Stimulated activated CD8-positive, alpha-beta memory T cell treated with anti-CD3 and anti-CD28 coated beads, Interleukin-12 subunit alpha, Interleukin-12 subunit beta, amount 100 ng/mL, for 4 hours (primary cell): ENCODE measurements around the gene CDKAL1.
"Not testable (repeated sequence)": the region's sequence is repeated elsewhere in the genome, so short reads cannot be mapped to it uniquely, and the experiment has no call there.

Source experiments
- DNase-seq: peaks from one replicate; pipeline ENCODE4 v3.0.0-alpha.2; 2020; ENCODE audit warnings: low read depth

CDKAL1 gene

DNA sequence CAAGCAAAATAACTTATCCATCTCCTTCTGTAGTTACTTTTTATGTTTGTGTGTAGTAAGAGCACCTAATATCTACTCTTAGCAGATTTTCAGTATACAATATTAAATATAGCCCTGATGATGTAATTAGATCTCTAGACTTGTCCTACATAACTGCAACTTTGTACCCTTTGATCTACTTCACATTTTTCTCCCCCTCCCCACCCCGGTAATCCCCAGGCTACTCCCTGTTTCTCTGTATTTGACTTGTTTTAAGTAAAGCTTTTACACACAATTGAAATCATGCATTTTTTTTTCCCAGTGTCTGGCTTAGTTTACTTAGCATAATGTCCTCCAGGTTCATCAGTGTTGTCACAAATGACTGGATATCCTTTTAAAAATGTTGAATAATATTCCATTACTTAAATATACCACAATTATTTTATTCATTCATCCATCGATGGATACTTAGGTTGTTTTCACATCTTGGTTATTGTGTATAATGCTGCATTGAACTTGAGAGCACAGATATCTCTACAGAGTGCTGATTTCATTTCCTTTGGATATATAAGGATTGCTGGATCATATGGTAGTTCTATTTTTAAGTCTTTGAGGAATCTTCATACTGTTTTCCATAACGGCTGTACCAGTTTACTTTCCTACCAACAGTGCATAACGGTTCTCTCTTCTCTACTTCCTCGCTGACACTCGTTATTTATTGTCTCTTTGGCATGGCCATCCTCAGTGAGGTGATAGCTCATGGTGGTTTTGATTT is 212.7 kb downstream of the CDKAL1 start:
- DNase-seq, result no peak

DNA sequence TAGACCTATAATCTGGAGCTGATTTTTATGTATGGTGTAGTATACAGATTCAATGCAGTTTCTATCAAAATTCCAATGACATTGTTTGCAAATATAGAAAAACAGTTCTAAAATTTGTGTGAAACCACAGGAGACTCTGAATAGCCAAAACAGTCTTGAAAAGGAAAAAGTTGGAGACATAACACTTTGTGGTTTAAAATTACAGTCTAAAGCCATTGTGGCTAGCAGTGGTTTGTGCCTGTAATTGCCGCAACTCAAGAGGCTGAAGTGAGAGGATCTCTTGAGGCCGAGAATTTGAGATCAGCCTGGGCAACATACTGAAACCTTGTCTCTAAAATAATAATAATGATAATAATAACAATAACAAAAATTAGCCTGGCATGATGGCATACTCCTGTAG is 213.7 kb downstream of the CDKAL1 start:
- DNase-seq, result no peak

DNA sequence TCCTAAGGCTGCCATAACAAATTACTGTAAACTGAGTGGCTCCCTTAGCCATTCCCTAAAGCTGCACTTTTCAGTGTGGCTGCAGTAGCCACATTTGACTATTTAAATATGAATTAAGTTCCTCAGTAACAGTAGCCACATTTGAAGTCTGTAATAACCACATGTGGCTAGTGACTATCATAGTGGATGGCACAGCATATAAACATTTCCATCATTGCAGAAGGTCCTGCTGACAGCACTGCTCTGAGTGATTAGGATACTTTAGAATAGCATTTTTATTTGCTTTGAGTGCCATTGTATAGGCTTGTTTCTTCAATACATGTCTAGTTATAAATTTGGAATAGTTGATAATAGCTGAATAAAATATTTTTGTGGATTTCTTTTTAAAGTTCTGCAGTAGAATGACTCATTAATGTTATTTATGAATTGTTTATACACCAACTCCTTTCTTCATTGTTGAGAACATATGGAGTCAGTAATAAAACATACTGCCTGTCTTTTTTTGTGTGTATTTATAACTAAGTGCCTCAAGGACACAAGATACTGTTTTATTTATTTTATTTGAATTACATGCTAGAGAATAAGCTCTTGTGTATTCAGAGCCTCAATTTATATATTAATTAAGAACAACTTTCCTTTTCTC is 217.2 kb downstream of the CDKAL1 start:
- DNase-seq, result no peak

DNA sequence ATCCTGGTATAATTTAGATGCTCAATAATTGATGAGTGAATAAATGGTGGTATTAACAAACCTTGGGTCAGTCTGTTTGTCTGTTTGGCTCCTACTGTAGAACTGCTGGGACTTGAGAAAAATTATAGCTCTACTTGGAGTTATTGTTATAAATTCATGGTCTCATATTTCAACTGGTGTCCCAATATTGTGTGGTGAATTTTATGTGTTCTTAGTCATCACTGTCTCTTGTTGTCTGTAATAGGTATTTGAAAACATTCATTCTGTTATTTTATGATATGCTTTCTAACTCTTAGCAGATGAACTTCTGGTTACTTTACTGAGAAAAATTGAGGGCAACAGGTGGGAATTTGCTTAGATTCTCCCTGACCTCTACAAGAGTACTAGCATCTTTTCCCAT is 221.4 kb downstream of the CDKAL1 start:
- no peak for DNase-seq

DNA sequence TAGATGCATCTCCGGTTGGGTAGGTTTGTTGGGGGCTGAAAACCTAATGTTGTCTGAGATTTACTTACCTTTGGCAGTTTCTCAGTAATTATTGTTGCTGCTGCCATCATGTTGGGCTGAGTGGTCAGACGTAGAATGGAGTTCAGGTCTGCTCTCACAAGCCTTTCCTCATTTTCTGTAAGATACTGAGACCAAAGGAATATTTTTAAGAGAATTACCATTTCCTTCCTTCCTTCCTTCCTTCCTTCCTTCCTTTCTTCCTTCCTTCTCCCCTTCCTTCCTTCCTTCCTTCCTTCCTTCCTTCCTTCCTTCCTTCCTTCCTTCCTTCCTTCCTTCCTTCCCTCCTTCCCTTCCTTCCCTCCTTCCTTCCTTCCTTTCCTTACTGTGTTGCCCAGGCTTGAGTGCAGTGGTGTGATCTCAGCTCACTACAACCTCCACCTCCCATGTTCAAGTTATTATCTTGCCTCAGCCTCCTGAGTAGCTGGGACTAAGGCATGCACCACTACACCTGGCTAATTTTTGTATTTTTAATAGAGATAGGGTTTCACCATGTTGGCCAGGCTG is 222.4 kb downstream of the CDKAL1 start:
- not testable (repeated sequence) for DNase-seq

DNA sequence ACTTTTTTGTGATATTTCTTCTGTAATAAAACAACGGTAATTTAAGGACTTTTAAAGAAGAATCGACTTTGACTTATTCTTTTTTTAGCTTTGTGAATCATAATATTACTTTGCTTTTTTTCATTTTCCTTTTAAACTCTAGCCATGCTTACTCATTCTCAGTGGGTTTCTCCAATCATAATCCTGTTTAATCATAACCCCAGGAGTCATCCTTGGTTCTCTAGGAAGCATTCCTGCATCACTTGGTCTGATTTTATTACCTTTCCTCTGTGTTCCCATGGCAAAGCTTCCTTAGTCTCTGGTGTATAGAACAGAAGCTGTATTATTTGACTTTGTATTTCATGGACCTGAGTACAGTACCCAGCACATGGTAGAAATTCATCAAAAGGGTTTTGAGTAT is 223.5 kb downstream of the CDKAL1 start:
- no peak for DNase-seq

DNA sequence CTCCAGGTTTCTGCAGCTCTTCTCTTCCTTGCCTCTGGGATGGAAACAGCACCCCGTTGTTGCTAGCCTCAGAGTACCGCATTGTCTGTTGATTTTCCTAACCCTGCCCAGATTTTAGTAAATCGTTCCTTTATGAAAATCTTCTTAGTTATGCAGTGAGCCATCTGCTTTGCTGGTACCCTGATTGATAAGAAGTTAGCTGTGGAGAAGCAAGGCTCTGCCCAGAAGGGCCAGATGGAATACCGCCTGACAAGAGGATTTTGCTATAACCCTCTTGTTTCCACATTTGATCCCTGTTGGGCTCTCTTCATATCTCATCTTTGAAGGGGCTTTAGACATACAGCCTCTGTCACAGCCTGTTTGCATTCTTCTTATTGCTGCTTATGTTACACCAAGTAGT is 229.0 kb downstream of the CDKAL1 start:
- no peak for DNase-seq

DNA sequence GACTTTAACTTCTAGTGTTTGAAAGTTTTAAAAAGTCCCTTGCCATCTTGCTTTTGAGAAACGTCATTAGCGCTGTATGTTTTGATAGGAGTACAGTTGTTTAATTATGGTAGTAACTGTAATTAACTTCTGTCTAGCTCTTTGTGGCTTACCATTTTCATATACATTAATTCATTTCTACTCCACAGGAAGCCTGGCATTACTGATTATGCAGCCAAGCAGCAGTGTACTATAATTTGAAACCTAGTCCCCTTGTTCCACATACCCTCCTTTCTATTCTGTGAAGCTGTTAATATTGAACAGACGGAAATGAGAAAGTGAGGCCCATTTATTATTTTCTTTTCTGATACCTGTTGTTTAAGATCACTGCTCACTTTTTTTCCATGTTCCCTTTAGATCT is 235.4 kb downstream of the CDKAL1 start:
- DNase-seq, result no peak

DNA sequence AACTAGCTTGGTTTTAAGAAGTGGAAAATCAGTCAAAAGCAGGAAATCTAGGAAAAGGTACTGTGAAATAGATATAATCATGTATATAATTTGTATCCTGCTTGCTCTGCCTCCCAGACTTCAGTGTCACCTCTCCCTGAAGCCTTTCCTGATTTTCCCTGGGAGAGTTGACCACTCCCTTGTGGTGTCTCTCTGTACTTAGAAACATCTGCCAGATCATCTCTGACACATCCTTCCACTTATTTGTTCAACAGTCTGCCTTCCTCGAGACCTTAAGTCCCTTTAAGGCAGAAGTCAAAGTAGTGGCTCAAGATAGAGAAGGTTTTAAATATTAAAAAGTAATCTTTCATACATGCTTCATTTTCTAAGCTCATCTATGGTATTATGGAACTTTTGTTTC is 236.5 kb downstream of the CDKAL1 start:
- no peak for DNase-seq

DNA sequence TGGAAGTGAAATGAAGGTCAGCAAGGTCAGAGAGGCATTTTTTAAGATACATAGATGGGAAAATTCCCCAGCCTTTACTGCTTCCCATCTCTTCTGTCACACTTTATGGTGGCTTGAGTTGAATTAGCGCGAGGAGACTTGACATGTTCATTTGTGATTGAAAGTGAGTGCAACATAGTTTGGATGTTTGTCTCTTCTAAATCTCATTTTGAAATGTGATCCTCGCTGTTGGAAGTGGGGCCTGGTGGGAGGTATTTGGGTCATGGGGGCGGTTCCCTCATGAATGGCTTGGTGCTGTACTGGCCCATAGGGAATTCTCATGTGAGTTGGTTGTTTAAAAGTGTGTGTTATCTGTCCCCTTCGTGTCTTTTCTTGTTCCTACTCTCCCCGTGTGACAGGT is 237.2 kb downstream of the CDKAL1 start:
- no peak for DNase-seq

DNA sequence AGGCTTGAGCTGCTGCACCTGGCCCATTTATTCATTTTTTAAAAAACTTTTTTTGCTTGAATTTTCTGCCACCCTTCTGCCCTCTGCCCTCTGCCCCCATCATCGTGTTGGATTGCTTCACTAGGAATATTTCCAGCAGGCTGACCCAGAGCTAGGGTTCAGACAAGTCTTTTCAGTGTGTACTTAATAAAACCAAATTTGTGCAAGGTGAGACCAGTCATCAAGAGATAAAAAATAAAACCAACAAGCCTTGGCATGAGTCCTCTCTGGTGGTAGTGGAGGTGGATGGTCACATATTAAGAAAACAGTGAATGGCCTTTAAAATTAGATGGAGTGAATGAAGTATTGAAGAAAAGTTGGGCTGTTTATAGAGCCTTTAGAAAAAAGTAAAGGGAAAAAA is 239.6 kb downstream of the CDKAL1 start:
- DNase-seq, result no peak

DNA sequence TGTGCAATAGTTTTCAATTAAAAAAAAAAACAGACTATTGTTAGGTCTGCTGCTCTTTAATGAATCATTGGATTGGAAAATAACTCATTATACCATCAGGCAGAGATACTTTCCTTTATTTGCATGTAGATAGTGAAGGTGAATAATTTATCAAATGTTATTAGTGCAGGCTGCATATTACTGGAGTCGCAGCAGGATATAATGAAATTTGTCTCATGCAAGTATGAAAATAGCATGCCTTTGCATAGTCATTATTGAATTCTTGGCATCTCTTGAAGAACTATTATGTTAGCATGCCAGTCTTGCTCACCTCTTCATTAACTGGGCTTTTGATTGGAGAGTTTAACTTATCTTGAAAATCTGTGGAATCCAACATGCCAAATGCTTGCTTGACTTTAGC is 241.7 kb downstream of the CDKAL1 start:
- no peak for DNase-seq

DNA sequence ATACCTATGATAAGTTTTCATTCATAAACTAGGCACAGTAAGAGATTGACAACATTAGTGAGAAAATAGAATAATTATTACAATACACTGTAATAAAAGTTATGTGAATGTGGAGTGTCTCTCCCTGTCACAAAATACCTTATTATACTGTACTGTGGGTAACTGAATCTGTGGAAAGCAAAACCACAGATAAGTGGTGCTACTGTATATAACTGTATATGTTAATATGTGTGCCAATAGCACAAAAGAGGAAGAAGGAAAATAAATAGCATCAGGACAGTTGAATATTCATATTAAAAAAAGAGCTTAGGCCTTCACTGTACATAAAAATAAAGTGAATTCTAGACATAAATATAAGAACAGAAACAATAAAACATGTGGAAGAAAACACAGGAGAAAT is 243.5 kb downstream of the CDKAL1 start:
- no peak for DNase-seq

DNA sequence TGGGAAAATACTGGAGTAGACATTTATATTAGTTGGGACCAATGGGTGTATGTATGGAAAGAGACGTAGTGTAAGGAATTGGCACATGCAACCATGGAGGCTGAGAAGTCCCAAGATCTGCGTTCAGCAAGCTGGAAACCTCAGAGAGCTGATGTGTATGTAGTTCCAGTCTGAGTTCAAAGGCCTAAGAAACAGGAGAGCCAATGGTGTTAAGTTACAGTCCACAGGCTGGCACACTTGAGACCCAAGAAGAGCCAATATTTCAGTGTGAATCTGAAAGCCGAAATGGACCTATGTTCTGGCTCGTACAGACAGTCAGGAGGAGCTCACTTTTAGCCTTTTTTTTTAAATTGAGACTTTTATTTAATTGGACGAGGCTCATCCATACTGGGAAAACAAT is 244.2 kb downstream of the CDKAL1 start:
- DNase-seq, result no peak

DNA sequence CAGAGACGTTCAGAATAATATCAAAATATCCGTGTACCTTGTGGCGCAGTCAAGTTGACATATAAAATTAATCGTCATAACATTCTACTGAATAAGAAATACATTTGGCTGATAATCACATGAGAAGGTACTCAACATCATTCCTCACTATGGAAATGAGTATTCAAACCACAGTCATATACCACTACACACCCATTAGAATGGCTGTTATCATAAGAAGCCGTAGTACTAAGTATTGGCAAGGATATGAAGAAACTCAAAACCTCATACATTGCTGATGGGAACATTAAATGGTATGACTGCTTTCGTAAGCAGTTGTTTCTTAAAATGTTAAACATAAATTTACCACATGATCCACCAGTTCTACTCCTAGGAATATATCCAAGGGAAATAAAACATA is 244.7 kb downstream of the CDKAL1 start:
- DNase-seq, result no peak

DNA sequence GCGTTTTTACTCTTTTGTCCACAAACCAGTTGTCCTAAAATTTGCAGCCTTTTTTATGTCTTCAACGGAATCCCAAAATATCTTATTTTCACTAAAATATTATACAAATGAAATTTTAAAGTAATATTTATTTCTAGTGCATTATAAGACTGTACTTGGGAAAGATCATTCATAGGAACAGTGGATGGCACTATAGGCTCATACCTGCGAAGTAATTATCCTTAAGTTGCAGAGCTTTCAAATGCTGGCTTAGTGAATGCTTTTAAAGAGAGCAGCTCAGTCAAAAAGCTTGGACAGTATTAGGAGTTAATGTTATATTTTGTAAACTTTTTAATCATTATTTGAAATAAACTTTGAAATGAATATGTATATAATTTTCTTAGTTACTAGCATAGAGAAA is 254.9 kb downstream of the CDKAL1 start:
- DNase-seq, result no peak

DNA sequence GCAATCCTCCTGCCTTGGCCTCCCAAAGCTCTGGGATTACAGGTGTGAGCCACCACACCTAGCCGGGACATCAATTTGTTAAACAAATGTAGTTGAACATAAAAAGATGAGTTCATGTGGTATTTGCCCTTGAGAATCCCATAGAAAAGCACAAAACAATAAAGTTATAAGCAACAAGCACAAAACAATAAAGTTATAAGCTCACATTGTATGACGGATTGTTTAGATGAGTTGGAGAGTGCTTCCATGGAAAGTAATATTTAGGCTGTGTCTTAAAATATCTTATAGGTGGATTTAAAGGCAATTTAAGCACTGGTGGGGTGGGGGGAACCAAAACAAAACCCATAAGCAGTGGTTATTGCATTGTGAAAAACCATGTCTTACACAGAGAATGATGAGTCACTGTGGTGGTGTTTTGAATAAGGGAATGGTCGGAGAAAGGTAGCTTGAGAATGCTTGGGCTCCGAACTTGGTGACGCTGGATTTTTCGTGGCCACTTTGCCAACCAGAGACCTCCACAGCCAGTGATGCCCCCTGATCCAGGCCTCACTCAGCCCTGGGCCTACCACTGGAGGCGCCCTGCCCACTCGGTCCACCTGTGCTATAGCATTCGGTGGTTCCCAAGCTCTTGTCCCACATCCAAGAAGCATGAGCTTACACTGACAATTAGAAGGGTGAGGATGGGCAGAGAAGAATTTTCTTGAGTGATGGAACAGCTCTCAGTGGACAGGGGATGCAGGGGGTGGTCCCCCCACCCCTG is 256.0 kb downstream of the CDKAL1 start:
- no peak for DNase-seq

DNA sequence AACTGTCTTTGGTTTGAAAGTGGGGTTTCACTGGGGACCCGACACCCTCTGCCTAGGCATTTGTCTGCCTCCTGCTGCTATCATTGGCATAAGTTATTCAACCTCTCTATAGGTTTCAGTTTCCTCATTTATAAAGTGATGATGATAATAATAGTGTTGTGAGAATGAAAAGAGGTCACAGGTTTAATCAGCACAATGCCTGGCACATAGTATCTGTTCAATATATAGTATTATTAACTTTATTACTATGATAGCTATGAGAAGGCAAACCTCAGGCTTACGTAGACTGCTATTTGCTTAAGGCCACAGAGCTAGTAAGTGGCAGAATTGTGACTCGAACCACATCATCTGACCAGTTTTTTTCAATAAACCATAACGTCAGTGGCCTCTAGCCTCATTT is 256.8 kb downstream of the CDKAL1 start:
- DNase-seq, result no peak

DNA sequence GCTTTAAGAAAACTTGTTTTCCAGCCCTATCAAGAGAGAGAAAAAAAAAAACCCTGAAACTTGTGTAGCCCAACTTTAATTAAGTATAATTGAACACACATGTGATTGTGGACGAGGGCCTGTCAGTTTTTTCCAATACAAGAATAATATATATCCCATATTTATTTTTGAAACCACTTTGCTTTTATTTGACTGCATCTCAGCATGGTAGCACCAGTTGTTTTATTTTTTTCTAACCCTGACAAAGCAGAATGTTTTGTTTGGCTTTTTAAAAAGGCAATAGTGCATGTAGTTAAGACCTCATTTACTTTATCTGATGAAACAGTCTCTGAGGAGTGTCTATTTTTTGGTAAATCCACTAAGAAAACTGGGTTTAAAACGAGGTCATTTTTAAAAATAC is 257.7 kb downstream of the CDKAL1 start:
- no peak for DNase-seq

DNA sequence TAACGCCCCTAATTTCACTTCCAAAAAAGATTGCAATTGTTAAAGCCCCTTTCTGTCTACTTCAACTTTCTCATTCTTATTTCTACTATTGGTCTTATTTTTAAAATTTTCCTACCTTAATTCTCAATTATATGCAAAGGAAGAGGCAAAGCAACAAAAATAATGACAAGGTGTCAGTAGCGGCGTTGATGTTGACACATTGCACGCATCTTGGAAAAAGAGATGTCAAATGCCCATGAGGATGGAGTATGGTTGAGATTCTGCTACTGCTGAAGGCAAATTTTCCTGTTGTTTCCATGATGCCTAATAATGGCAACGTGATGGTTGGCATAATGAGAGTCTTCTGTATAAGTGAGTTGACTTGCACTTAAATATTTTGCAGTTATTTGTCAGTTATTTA is 258.9 kb downstream of the CDKAL1 start:
- DNase-seq, result no peak

DNA sequence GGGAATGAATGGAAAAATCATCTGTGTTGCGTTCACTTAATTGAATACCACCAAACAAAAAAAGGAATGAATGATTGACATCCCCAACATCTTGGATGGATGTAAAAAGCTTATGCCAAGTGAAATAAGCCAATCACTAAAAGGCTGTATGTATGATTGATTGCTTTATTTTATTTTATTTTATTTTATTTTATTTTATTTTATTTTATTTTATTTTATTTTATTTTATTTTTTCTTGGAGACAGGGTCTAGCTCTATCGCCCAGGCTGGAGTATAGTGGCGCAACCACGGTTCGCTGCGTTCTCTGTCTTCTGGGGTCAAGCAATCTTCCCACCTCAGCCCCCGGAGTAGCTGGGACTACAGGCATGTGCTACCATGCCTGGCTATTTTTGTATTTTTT is 263.3 kb downstream of the CDKAL1 start:
- no peak for DNase-seq

DNA sequence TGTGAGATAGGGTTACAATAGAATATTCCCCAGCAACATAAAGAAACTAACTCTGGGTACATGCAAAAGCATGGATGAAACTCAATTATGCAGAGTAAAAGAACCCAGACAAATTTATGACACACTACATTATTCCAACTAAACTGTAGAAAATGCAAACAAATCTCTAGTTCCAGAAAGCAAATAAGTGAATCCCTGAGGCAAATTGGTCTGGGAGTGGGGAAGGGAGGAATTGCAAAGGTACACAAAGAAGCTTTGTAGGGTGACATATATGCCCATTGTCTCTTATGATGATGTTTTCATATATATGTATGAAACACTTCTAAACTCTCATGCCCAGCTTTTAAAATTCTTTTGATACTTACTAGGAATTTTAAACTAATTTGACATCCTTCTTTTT is 266.0 kb downstream of the CDKAL1 start:
- DNase-seq, result no peak

DNA sequence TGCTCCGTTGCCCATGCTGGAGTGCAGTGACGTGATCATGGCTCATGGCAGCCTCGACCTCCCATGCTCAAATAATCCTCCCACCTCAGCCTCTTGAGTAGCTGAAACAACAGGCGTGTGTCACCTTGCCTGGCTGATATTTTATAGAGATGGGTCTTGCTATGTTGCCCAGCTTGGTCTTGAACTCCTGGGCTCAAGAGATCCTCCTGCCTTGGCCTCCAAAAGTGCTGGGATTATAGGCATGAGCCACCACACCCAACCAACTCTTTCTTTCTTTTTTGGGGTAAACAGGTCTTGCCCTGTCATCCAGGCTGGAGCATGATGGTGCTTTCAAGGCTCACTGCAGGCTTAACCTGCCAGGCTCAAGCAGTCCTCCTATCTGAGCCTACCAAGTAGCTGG is 266.4 kb downstream of the CDKAL1 start:
- no peak for DNase-seq
